ENCODE data around the gene BNIP5.
"Not testable (repeated sequence)": the region's sequence is repeated elsewhere in the genome, so short reads cannot be mapped to it uniquely, and the experiment has no call there.

The BNIP5 gene

DNA sequence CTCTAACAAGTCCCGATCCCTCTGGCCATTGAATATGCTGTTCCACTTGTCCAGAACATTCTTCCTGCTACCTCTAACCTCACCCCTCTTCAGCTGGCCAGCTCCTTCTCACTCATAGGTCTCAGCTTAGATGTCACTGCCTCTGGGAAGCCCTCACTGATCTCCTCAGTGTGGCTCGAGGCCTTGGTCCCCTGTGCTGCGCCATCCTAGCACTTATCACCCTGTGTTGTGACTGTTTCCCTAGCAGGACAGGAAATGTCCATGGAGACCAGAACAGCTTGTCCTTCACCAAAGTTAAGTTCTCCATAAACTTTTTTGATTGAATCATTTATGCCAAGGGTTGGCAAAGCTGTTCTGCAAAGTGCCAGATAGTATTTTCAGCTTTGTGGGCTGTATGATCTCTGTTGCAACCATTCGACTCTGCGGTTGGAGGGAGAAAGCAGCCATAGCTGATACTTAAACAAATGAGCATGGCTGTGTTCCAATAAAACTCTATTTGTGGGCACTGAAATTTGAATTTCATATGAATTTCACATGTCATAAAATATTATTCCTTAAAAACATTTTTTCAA is 6.5 kb upstream of the BNIP5 start:
- DNase-seq (ENCODE audit: low read depth), result no peak

DNA sequence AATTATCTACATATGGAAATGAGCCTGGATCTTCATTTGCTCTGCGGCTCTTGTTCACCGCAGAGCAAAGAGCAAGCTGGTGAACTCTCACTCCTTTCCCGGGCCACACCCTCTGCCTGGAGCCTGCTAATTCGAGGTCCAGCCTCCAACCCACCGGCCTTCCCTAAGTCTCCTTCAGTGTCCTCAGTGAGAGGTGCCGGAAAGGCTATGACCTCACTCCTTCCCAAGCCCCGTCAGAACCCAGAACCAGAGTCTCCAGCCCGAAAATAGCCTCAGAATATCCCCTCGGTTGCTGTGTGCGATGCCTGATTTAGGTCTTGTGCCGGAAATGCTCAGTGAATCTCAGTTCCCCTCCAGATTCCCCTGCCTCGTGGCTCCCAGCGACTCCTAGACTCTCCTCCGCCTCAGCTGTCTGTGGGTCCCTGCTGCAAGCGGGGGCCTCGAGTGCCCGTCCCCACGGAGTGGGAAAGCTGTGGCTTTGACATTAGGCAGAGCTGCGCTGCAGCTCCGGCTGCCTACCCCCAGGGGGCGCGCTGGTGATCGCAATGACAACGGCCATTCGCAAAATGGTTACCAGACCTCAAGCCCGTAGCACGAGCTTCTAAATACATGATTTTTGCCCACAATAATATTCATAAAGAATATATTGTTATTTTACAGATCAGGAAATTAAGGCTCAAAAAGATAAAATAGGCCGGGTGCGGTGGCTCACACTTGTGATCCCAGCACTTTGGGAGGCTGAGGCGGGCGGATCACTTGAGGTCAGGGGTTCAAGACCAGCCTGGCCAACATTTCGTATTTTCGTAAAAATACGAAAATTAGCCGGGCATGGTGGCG is 4.1 kb upstream of the BNIP5 start:
- no peak for DNase-seq (ENCODE audit: low read depth)

More for the DNA sequence above, 6.5 kb upstream of the BNIP5 start:
- TF ChIP-seq, protein P1, sequence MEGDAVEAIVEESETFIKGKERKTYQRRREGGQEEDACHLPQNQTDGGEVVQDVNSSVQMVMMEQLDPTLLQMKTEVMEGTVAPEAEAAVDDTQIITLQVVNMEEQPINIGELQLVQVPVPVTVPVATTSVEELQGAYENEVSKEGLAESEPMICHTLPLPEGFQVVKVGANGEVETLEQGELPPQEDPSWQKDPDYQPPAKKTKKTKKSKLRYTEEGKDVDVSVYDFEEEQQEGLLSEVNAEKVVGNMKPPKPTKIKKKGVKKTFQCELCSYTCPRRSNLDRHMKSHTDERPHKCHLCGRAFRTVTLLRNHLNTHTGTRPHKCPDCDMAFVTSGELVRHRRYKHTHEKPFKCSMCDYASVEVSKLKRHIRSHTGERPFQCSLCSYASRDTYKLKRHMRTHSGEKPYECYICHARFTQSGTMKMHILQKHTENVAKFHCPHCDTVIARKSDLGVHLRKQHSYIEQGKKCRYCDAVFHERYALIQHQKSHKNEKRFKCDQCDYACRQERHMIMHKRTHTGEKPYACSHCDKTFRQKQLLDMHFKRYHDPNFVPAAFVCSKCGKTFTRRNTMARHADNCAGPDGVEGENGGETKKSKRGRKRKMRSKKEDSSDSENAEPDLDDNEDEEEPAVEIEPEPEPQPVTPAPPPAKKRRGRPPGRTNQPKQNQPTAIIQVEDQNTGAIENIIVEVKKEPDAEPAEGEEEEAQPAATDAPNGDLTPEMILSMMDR (IDR thresholded peaks at IDR 0.05; ENCODE audit: control insufficient read depth, extremely low read depth, insufficient read depth), result no peak
- H3K4me3 ChIP-seq (ENCODE audit: low read depth, low read length), result no peak overlapping the region

DNA sequence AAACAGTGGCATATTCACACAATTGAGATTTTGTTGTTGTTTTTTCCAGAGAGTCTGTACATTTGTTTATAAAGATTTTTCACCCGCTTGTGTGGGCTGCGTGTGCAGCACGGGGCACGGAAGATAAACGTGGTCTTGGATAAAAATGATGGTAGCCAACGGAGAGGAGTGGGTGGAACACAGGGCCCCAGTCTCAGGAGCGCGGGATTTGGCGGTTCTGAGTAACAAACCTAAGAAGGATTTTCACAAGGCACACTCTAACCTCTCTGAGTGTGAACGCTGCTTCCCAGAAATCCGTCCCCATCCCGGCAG is 3.6 kb upstream of the BNIP5 start:
- no peak overlapping the region for H3K4me3 ChIP-seq (ENCODE audit: low read depth, low read length)
- TF ChIP-seq, protein P1 (IDR thresholded peaks at IDR 0.05; ENCODE audit: control insufficient read depth, extremely low read depth, insufficient read depth), result no peak
- no peak for DNase-seq (ENCODE audit: low read depth)

More for the DNA sequence above, 4.1 kb upstream of the BNIP5 start:
- H3K4me3 ChIP-seq (ENCODE audit: low read depth, low read length), result no peak overlapping the region
- TF ChIP-seq, protein P1 (IDR thresholded peaks at IDR 0.05; ENCODE audit: control insufficient read depth, extremely low read depth, insufficient read depth), result peak; percentile 86

DNA sequence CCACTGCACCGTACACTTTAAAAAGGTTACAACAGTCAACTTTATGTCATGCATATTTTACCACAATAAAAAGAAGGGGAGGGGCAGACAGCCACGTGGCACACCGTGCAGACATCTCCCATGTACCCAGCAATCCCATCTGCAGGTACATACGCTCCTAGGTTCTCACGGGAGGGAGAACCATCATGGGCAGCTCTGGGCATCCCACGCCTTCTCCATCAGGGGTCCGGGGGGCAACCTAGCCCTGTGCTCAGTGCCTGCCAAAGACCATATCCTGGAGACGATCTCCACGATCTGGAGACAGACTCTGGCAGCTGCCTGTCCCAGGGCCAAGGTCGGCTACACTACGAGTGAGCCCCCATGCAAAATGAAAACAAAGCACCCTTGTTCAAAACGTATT is 2.5 kb upstream of the BNIP5 start:
- no peak overlapping the region for H3K4me3 ChIP-seq (ENCODE audit: low read depth, low read length)
- TF ChIP-seq, protein P1 (IDR thresholded peaks at IDR 0.05; ENCODE audit: control insufficient read depth, extremely low read depth, insufficient read depth), result no peak
- no peak for DNase-seq (ENCODE audit: low read depth)

DNA sequence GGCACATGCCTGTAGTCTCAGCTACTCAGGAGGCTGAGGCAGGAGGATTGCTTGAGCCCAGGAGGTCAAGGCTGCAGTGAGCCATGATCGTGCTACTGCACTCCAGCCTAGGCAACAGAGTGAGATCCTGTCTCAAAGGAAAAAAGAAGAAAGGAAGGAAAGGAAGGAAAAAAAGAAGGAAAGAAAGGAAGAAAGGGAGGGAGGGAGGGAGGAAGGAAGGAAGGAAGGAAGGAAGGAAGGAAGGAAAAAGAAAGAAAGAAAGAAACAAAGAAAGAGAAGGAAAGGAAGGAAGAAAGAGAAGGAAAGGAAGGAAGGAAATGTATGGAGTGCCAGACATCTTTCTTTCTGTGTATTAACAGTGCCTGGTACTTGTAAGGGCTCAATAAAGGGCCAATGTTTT is 1.5 kb upstream of the BNIP5 start:
- not testable (repeated sequence) for DNase-seq (ENCODE audit: low read depth); H3K4me3 ChIP-seq (ENCODE audit: low read depth, low read length)

DNA sequence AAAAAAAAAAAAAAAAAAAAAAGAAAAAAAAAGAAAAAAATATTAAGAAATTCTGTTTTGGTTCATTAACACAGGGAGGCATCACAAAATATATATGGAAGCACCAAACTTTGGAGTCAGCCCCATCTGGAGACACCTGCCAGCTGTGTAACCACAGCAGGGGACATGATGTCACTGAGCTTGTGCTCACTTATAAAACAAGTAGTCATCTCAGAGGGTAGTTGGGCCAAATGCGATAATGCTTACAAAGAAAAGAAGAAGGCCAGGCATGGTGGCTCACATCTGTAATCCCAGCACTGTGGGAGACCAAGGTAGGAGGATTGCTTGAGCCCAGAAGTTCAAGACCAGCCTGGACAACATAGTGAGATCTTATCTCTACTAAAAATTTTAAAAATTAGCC is 1.1 kb upstream of the BNIP5 start:
- DNase-seq (ENCODE audit: low read depth), result no peak
- no peak overlapping the region for H3K4me3 ChIP-seq (ENCODE audit: low read depth, low read length)
- TF ChIP-seq, protein P1 (IDR thresholded peaks at IDR 0.05; ENCODE audit: control insufficient read depth, extremely low read depth, insufficient read depth), result no peak

DNA sequence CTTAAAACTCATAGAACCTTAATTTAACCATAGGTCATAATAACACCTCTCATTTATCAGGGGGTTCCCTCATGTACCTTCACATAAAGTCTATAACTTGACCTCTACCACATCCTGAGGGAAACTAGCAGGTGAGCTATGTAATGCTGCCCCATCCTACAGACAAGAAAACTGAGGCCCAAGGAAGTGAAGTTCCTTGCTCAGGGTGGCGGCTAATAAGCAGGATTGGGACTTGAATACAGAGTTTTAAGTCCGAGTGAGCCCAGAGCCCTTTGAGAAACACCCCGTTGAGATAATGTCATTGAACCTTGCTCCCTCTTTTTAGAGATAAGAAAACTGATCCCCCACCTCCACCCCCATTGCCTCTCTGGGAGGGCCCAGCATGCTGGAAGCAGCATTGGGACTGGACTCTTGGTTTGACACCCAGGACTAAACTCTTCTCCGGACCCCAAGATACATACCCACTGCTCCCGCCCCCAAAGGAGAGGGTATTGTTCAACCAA is 429 bp downstream of the BNIP5 start:
- no peak overlapping the region for H3K4me3 ChIP-seq (ENCODE audit: low read depth, low read length)
- DNase-seq (ENCODE audit: low read depth), result no peak
- TF ChIP-seq, protein P1 (IDR thresholded peaks at IDR 0.05; ENCODE audit: control insufficient read depth, extremely low read depth, insufficient read depth), result no peak
